D721Med (cell line): Measurements from ENCODE around the gene TXNDC11.

Source experiments
- DNase-seq: peaks from one replicate; pipeline ENCODE4 v3.0.0; 2011; ENCODE audit warnings: low spot score; ENCODE audit not compliant: insufficient read length
- FAIRE-seq: peaks from 2 replicates; lab custom pipeline; 2011; peaks lifted over from hg19 to GRCh38; lab: Jason Lieb, UNC
- CTCF ChIP-seq: IDR thresholded peaks from 2 replicates; pipeline ENCODE4 v1.5.1; 2012; ENCODE audit warnings: mild to moderate bottlenecking, control low read depth; ENCODE audit not compliant: insufficient read depth; ENCODE audit errors: missing control alignments

Gene TXNDC11

GRCh38 chr16:11677959-11678881 is 64.4 kb downstream of the TXNDC11 start:
- FAIRE-seq: no peak
- DNase-seq: no peak
- no peak for TF ChIP-seq CTCF

- FAIRE-seq (no peak), DNase-seq (no peak)
- no peak for TF ChIP-seq CTCF
Measured at GRCh38 chr16:11677451-11677951, 65.2 kb downstream of the TXNDC11 start.

GRCh38 chr16:11676799-11677198 is 65.9 kb downstream of the TXNDC11 start:
- DNase-seq: no peak
- no peak for TF ChIP-seq CTCF
- no peak for FAIRE-seq

- DNase-seq: no peak
- no peak for TF ChIP-seq CTCF
- FAIRE-seq: no peak
Measured at GRCh38 chr16:11675561-11676511, 66.8 kb downstream of the TXNDC11 start.

GRCh38 chr16:11674818-11675560 is 67.7 kb downstream of the TXNDC11 start:
- DNase-seq (no peak), FAIRE-seq (no peak)
- no peak for TF ChIP-seq CTCF

- FAIRE-seq (no peak), DNase-seq (no peak)
Measured at GRCh38 chr16:11674001-11674817, 68.4 kb downstream of the TXNDC11 start.

More at GRCh38 chr16:11674001-11674817, 68.4 kb downstream of the TXNDC11 start:
- no peak for TF ChIP-seq CTCF
